Stimulated activated CD4-positive, alpha-beta T cell treated with anti-CD3 and anti-CD28 coated beads, Interleukin-2, amount 100 ng/mL, for 4 hours (primary cell): ENCODE measurements around the gene LMOD3.

Experiments used
- DNase-seq: peaks from one replicate; pipeline ENCODE4 v3.0.0-alpha.2; 2020; ENCODE audit warnings: low read depth

The LMOD3 gene

DNA sequence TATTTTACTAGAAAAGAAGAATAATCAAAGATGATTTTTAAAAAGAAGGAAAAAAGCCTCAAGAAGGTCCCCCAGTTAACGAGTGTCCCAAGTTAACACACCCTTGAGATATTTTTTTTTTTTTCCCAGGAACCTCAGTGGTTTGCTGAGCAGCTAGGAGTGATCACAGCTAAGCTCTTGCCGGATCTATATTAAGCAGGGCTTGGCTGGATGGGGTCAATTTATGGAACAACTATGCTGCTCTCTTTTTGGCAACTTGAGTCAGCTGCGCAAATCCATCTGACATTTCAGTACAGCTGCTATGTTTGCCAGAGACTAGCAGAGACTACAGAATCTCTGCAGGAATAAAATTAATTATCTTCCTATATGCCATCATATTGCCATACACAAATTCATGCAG lies at the start of gene LMOD3:
Gene LMOD3 (minus strand): TSS at position 193 of the 400 bp plus-strand sequence. CDS start 209 bp downstream, outside the sequence.
- no peak for DNase-seq

DNA sequence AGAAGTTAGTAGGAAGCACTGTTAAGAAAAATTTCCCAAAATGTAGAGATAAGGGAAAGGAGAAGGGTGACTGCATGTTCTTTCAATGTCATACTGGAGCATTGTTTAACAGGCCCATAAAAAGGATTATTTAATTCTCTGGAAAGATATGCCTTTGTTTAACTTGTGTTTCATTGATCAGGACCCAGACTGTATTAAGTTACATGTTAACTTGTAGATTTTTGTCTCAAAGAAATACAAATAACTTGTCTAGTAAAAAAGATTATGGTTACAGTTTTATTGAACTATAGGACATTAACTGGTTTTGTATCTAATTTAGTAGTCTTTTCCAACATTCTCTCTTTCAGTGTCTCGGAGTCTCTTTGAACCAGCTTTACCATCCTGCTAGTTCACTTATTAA lies 49.7 kb upstream of the LMOD3 start:
- DNase-seq, result no peak

GRCh38 chr3:69166446-69166845 lies 44.1 kb upstream of the LMOD3 start:
- DNase-seq, result no peak

DNA sequence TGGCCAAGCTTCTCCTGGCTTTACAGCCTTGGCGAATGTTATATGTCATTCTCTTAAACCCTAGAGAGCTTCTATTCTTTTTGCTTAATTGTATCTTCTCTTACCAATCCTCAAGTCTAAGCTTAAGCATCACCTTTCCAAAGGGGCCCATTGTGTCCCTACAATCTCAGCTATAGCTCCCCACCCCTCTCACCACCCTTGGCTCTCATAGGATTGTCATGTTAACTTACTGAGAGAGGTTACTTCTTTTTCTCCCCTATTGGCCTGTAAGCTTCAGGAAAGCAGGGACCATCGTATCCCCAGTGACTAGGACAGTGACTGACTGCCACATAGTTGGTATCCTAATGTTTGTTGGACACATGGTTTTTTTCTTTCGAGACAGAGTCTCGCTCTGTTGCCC lies 43.3 kb upstream of the LMOD3 start:
- no peak for DNase-seq

GRCh38 chr3:69164296-69164695 lies 41.9 kb upstream of the LMOD3 start:
- DNase-seq, result no peak

GRCh38 chr3:69162308-69162980 lies 40.0 kb upstream of the LMOD3 start:
- DNase-seq, result no peak

DNA sequence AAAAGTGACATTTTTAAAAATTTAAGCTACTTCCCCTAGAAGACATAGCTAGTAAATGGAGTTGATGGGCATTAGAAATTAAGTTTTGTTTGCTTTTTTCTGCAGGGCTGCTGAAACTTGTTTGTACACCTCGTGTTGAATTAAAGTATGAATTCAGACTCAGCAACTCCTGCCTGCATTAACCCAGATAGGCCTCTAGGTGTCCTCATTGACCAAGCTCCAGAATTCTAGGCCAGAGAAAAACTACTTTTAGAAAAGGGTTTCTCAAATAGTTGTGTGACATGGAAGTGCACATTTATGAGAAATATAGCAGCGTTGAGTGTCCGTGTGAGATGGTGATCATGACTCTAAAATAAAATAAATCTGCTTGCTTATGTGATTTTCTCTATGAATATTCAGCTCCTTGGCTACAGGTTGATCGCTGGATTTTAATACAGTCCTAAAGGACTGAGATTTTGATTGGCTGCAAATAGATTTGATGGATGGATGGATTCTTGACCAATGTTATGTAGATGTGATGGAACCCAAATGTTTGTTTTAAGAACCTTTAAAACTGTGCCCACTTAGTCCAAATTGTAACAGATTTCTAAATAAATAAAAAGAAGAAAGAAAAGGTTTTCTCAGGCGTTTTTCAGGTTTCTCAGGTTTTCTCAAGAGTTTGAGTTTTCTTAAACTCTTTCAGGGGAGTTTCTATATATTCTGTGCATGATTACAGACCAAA lies 39.4 kb upstream of the LMOD3 start:
- peak; percentile 23 for DNase-seq

GRCh38 chr3:69160525-69160924 lies 38.1 kb upstream of the LMOD3 start:
- no peak for DNase-seq

DNA sequence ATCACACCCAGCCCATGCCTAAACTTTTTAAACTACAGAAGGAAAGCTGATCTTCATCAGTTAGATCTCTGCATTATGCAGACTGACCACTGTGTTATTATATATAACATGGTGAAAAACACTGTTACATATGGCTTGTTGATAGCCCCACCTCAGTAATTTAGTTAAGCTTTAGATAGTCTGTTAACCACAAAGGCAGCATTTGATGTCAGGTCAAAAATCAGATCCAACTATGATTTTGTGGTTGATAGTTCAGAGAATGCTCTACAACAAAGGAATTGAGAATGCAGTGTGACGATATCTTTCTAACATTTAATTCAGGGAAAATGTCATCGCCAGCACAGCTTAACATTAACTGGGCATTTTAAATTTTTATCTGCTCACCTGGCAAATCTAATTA lies 37.7 kb upstream of the LMOD3 start:
- no peak for DNase-seq

- no peak for DNase-seq
Observed at GRCh38 chr3:69149586-69149985, 27.2 kb upstream of the LMOD3 start.

DNA sequence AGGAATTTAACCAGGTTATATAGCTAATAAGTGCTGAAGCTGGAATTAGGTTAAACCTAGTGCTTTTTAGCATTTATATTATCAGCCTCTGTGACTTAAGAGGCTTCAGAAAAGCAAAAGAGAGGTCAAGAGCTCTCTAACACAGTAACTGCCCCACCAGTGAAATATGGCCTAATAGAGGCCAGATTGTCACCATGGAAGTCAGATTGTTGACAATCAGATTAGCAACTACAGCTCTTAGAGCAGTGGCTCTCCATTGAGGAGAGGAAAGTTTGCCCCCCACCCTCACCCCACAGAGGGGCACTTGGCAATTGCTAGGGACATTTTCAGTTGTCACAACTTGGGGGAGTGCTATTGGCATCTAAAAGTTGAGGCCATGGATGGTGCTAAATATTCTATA lies 23.3 kb upstream of the LMOD3 start:
- no peak for DNase-seq

DNA sequence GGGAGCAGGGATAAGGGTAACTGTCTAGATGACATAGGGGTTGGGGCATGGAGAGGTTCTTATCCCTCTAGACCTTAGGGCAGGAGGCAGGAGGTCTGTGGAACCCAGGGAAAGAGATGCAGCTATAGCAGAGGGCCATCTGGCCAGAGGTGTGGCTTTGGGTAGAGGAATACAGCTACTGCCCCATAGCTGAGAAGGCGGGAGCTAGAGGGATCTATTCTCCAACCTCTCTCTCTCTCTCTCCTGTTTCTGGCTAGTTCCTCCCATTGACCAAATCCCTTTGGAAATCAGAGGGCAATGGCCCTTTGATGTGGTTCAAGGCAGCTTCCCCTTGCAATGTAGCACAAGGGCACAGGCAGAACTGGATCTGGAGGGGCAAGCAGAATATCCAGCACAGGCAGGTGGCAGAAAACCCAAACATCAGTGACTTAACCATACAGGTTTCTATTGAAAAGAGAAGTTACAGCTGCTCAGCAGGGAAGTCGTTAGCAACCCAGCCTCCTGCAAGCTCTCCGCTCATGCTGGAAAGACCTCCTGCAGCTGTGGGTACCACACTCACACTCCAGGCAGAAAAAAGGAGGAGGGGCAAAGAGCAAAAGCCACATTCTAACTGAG lies 22.3 kb upstream of the LMOD3 start:
- DNase-seq, result no peak

GRCh38 chr3:69143612-69144011 lies 21.2 kb upstream of the LMOD3 start:
- no peak for DNase-seq

DNA sequence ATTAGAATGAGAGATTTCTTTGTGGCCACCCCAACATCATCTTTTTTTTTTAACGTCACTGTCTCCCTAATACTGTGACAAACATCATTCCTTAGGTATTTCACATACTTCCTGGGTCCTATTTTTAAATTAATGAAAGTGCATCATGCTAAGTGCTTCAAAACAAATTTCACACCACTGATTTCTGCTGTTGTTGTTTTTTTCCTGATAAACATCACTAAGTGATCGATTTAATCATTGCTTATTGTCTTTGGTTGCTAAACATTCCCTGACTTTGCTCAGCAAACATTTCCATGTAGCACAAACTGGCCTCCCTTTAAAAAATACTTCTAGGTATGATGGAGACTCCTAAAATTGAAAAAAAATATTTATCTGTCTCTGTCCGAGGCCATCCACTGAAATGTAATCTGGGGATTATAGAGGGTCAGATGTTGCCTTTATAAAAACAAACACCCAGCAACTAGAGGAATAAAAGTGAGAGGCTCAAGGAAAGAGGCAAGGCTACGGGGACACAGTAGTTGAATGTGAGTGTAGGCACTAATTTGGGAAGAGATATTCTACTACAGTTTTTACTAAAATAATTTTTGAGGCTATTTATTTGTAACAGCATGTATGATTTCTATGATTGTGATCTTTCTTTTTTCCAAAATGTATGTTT lies 20.5 kb upstream of the LMOD3 start:
- no peak for DNase-seq

DNA sequence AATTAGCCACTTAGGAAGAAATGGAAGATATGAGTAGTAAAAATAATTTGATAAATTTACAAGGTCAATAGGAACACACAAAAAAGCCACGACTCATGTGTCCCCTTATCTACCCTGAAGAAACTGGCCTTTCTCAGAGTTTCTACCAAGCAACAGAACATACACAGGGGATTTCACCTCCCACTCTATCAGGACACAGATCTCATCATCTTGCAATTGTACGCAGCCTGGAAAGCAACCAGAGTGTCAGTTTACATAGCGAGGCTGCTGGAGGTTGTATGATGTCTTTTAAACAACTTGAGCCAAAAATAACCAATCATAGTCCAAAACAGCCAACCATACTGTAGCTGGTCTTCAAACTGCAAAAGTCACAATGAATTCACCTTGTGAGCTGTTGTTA lies 19.7 kb upstream of the LMOD3 start:
- DNase-seq, result no peak

- DNase-seq, result no peak
Observed at GRCh38 chr3:69141313-69141712, 18.9 kb upstream of the LMOD3 start.

DNA sequence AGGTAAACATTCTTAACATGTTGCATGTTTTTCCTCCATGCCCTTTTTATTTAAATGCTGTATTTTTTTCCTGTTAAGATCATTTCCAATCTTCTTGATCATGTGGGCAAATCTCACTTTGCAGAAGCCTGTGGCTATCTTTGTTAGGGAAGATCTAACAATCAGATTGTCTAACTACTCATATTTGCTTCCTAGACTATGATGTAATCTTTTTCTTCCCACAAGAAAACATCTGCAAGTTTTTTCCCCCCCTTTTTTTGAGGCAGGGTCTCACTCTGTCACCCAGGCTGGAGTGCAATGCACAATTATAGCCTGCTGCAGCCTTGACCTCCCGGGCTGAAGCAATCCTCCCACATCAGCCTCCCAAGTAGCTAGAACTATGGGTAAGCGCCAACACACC lies 15.0 kb upstream of the LMOD3 start:
- no peak for DNase-seq

GRCh38 chr3:69137005-69137404 lies 14.6 kb upstream of the LMOD3 start:
- DNase-seq, result no peak

DNA sequence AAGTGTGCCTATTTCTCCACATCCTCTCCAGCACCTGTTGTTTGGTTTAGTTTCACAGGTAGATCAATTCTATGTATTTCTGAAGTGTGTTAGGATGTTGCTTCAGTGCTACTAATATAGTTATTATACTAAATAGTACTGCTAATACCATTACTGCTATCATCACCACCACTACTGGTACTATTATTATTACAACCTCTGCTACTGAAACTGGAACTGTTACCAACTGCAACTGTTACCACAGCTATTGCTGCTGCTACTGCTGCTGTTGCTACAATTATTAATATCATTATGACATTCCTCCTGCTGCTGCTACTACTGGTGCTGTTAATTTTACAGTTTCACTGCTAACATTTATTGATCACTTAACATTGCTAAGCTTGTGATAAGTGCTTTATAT lies 8.3 kb upstream of the LMOD3 start:
- no peak for DNase-seq

- DNase-seq, result no peak
Observed at GRCh38 chr3:69129531-69129930, 7.1 kb upstream of the LMOD3 start.

DNA sequence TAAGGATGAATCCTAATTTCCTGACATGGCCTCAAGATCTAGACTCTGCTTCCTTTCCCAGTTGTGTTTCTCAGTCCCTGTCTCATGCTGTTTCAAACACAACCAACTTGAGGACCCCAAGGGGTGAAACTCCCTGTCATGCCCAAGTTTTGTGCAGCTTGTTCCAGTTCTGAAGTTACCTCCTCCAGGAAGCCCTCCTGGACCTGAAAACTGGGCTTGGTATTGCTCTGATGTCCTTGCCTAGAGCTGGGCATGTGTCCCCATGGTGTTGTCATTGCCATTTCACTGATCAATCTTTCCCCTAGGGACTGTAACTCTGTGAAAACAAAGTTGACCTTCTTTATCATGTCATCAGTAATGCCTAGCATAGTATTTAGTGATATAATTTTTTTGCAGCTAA lies 6.1 kb upstream of the LMOD3 start:
- DNase-seq, result no peak

DNA sequence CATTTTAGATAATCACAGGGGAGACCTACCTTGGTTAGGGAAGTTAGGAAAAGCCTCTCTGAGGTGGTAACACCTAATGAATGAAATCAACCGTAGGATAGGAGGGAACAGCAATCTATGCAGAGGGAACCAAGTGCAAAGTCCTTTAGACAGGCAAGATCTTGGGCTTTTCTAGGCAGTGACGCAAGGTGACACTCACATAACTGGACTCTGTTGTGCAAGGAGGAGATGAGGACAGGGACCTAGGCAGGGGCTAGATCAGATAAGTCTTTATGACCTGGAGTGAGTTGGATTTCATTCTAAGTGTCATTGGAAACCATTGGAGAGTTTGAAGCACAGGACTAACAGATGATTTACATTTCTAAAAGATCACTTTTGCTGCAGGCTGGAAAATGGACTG lies 4.6 kb upstream of the LMOD3 start:
- DNase-seq, result no peak

GRCh38 chr3:69126216-69126615 lies 3.8 kb upstream of the LMOD3 start:
- DNase-seq, result no peak
